GM19351 (cell line): ENCODE results near the gene SORD.

Experiments
- ATAC-seq: cut with Tn5 transposase; IDR thresholded peaks from one replicate; pipeline ENCODE4 v1.9.1; 2021; ENCODE audit warnings: mild to moderate bottlenecking, moderate library complexity; ENCODE audit not compliant: unreplicated experiment

The SORD gene

GRCh38 chr15:45114751-45115085, 91.7 kb downstream of the SORD start:
- no peak for ATAC-seq

- no peak for ATAC-seq
These were observed 92.4 kb downstream of the SORD start for GRCh38 chr15:45115312-45115820.

GRCh38 chr15:45116006-45116481, 93.0 kb downstream of the SORD start:
- ATAC-seq = no peak

- no peak for ATAC-seq
These were observed 93.7 kb downstream of the SORD start for GRCh38 chr15:45116482-45117307.

- ATAC-seq = no peak
These were observed 94.5 kb downstream of the SORD start for GRCh38 chr15:45117308-45118130.

GRCh38 chr15:45118131-45118588, 95.2 kb downstream of the SORD start:
- peak; percentile 92 for ATAC-seq

- ATAC-seq = no peak
These were observed 96.0 kb downstream of the SORD start for GRCh38 chr15:45118996-45119395.

- ATAC-seq = no peak
These were observed 97.3 kb downstream of the SORD start for GRCh38 chr15:45120081-45120972.

GRCh38 chr15:45121020-45121419, 98.0 kb downstream of the SORD start:
- no peak for ATAC-seq

- no peak for ATAC-seq
These were observed 98.9 kb downstream of the SORD start for GRCh38 chr15:45121706-45122417.

- no peak for ATAC-seq
These were observed 99.7 kb downstream of the SORD start for GRCh38 chr15:45122719-45123118.

GRCh38 chr15:45123397-45123796, 100.4 kb downstream of the SORD start:
- no peak for ATAC-seq

GRCh38 chr15:45126535-45127158, 103.7 kb downstream of the SORD start:
- no peak for ATAC-seq
